ENCODE results near the gene CDKN2B-AS1.

The CDKN2B-AS1 gene

GRCh38 chr9:22148528-22148875 is 153.9 kb downstream of the CDKN2B-AS1 start:
- TF ChIP-seq CTCF (IDR thresholded peaks at IDR 0.05): no peak
- no peak for TF ChIP-seq ZFX (IDR thresholded peaks at IDR 0.05; ENCODE audit: borderline replicate concordance)
- H3K27ac ChIP-seq: no peak overlapping the region

GRCh38 chr9:22148876-22149637 is 154.5 kb downstream of the CDKN2B-AS1 start:
- TF ChIP-seq ZFX (IDR thresholded peaks at IDR 0.05; ENCODE audit: borderline replicate concordance) (no peak), CTCF (IDR thresholded peaks at IDR 0.05) (no peak)
- no peak overlapping the region for H3K27ac ChIP-seq

- no peak overlapping the region for H3K27ac ChIP-seq
- TF ChIP-seq ZFX (IDR thresholded peaks at IDR 0.05; ENCODE audit: borderline replicate concordance) (no peak), CTCF (IDR thresholded peaks at IDR 0.05) (no peak)
These were observed 159.5 kb downstream of the CDKN2B-AS1 start for GRCh38 chr9:22154064-22154463.

GRCh38 chr9:22156586-22156985 is 162.0 kb downstream of the CDKN2B-AS1 start:
- TF ChIP-seq CTCF (IDR thresholded peaks at IDR 0.05) (no peak), ZFX (IDR thresholded peaks at IDR 0.05; ENCODE audit: borderline replicate concordance) (no peak)
- H3K27ac ChIP-seq: no peak overlapping the region

- no peak overlapping the region for H3K27ac ChIP-seq
- TF ChIP-seq CTCF (IDR thresholded peaks at IDR 0.05) (no peak), ZFX (IDR thresholded peaks at IDR 0.05; ENCODE audit: borderline replicate concordance) (no peak)
These were observed 162.7 kb downstream of the CDKN2B-AS1 start for GRCh38 chr9:22157276-22157675.

- H3K27ac ChIP-seq: no peak overlapping the region
- TF ChIP-seq ZFX (IDR thresholded peaks at IDR 0.05; ENCODE audit: borderline replicate concordance) (no peak), CTCF (IDR thresholded peaks at IDR 0.05) (no peak)
These were observed 163.2 kb downstream of the CDKN2B-AS1 start for GRCh38 chr9:22157828-22158227.

- TF ChIP-seq CTCF (IDR thresholded peaks at IDR 0.05) (no peak), ZFX (IDR thresholded peaks at IDR 0.05; ENCODE audit: borderline replicate concordance) (no peak)
- no peak overlapping the region for H3K27ac ChIP-seq
These were observed 163.7 kb downstream of the CDKN2B-AS1 start for GRCh38 chr9:22158271-22158670.
